K562 (cell line): Measurements from ENCODE around the gene TOR1A.

ENCODE experiments used
- ARID2 ChIP-seq: fragments of 450-650 bp; IDR thresholded peaks from 2 replicates; pipeline ENCODE4 v1.6.1; 2017; ENCODE audit warnings: antibody characterized with exemption, mild to moderate bottlenecking
- CHD1 ChIP-seq: fragments of 200-600 bp; sonication (generic); IDR thresholded peaks from one replicate; pipeline ENCODE4 v1.6.1; 2012; ENCODE audit warnings: mild to moderate bottlenecking, moderate library complexity, low read length, inconsistent platforms
- EZH2 ChIP-seq: IDR thresholded peaks from 2 replicates; pipeline ENCODE4 v1.6.1; 2012; ENCODE audit warnings: low read depth, mild to moderate bottlenecking, inconsistent platforms, low read length, borderline replicate concordance
- KDM5B ChIP-seq: fragments of 200-600 bp; sonication (generic); IDR thresholded peaks from 2 replicates; pipeline ENCODE4 v1.6.1; 2012; ENCODE audit warnings: low read depth, mild to moderate bottlenecking, moderate library complexity, low read length, control low read depth, inconsistent platforms; ENCODE audit not compliant: insufficient replicate concordance
- NR2C2 ChIP-seq, 2 experiments: fragments of 200-800 bp in 1 of 2; sonication (Bioruptor generic) in 1 of 2; sonication (generic) in 1 of 2; formaldehyde crosslinking in 1 of 2; IDR thresholded peaks; 2 replicates each; pipeline versions ENCODE4 v1.6.1 to v1.8.0; 2016 to 2022; ENCODE audit warnings: mild to moderate bottlenecking in 1 of 2, missing compliant biosample characterization in 1 of 2, missing genetic modification characterization in 1 of 2, missing genetic modification reagents in 1 of 2
- SPI1 ChIP-seq: IDR thresholded peaks from 2 replicates; pipeline ENCODE4 v1.6.1; 2011; ENCODE audit warnings: low read depth, low read length, control low read depth, borderline replicate concordance
- SREBF2 ChIP-seq: sonication (generic); formaldehyde crosslinking; IDR thresholded peaks from 2 replicates; pipeline ENCODE4 v1.4.0; 2020; ENCODE audit warnings: mild to moderate bottlenecking, missing genetic modification reagents
- ZFP36 ChIP-seq: fragments of 150-350 bp; IDR thresholded peaks from 2 replicates; pipeline ENCODE4 v1.6.1; 2018; ENCODE audit warnings: low read length, low read depth; ENCODE audit not compliant: partially characterized antibody
- ZNF263 ChIP-seq: sonication (generic); formaldehyde crosslinking; IDR thresholded peaks from 2 replicates; pipeline ENCODE4 v1.8.0; 2022; ENCODE audit warnings: mild to moderate bottlenecking, missing genetic modification reagents, borderline replicate concordance
- ZNF274 ChIP-seq: IDR thresholded peaks from 2 replicates; pipeline ENCODE4 v1.6.1; 2011; ENCODE audit warnings: low read depth, mild to moderate bottlenecking, low read length, moderate library complexity, borderline replicate concordance
- ZNF830 ChIP-seq: fragments of 250-450 bp; sonication (Bioruptor Pico); IDR thresholded peaks from 2 replicates; pipeline ENCODE4 v1.5.0; 2021; ENCODE audit warnings: mild to moderate bottlenecking

- TF ChIP-seq CHD1 (no peak), EZH2 (no peak; the same call in 1 of the 2 replicates), SPI1 (no peak; the same call in 1 of the 2 replicates), ZFP36 (peak; percentile 75), NR2C2 (CRISPR knock-in tag; IDR thresholded peaks at IDR 0.05) (peak; percentile 71; the same call in 1 of the 2 replicates), NR2C2 (tag; IDR thresholded peaks at IDR 0.05) (peak; percentile 87), KDM5B (peak; percentile 59), ARID2 (no peak), ZNF274 (peak; percentile 82; the same call in 1 of the 2 replicates), ZNF830 (CRISPR knock-in tag) (0 out of 2 replicates have a peak, but pooled peaks have one; percentile 50), SREBF2 (CRISPR knock-in tag) (no peak), ZNF263 (peak; percentile 98)
These were observed 39.2 kb upstream of the TOR1A start for GRCh38 chr9:129863059-129863690.
